ENCODE data around the gene OPRD1. TPM values are rescaled to one million over a fixed set of nuclear protein-coding genes. Genes with fewer than 3 reads are reported as not detected.

The OPRD1 gene
- total RNA-seq, 1 experiment from 2014 or later = not detected

- POLR2A ChIA-PET (ENCODE audit: unreplicated experiment) = no interaction called here
- Histone ChIP-seq H3F3A (ENCODE audit: insufficient read depth, low read depth) (peaks cover 4% of the 10 kb centered on the region; the same call in 1 of the 2 replicates), H3K27ac (no peak overlapping the region; the same call in 1 of the 2 replicates), H3K36me3 (ENCODE audit: low read depth) (no peaks in the 10 kb centered on the region), H2AFZ (peak overlapping the region; percentile 96), H3K79me2 (ENCODE audit: low read depth) (no peaks in the 10 kb centered on the region), H3K4me3 (peak overlapping the region; percentile 75), H3K9me2 (ENCODE audit: insufficient read depth) (no peaks in the 10 kb centered on the region), H3K4me1 (replicated peaks; ENCODE audit: insufficient read depth) (peaks cover 23% of the 10 kb centered on the region), H3K27me3 (ENCODE audit: insufficient read depth, low read depth) (no peaks in the 10 kb centered on the region), H3K4me2 (peak overlapping the region; percentile 80), H4K20me1 (ENCODE audit: insufficient read depth) (no peaks in the 10 kb centered on the region), H3K9me3 (ENCODE audit: insufficient read depth, low read depth) (no peaks in the 10 kb centered on the region)
- CTCF ChIA-PET = interaction anchor here (0.5 to 0.9 kb wide), 2 partner anchors 148 to 315 kb away, joined by 6 to 8 read pairs; no protein-coding TSS in a partner anchor
- BruUV-seq (replicated peaks) = no TSS peak
- TF ChIP-seq CTCF (conservative IDR thresholded peaks at IDR 0.05) (no peak), EZH2 (IDR thresholded peaks at IDR 0.05; ENCODE audit: low read depth) (no peak)
- peak; percentile 71 to 89 for DNase-seq
- intact Hi-C loops (cut with micrococcal nuclease; ENCODE audit: unreplicated experiment) = loop anchor here (1.0 to 10.0 kb wide), 2 partner anchors 85 to 258 kb away; no protein-coding TSS in a partner anchor
These were observed 74.9 kb downstream of the OPRD1 start for GRCh38 chr1:28886731-28887418.

GRCh38 chr1:28887419-28887834, 75.5 kb downstream of the OPRD1 start:
- H3K4me1 ChIP-seq (replicated peaks; ENCODE audit: insufficient read depth) = peaks cover 20% of the 10 kb centered on the region
- H3F3A ChIP-seq (ENCODE audit: insufficient read depth, low read depth) = peaks cover 4% of the 10 kb centered on the region; the same call in 1 of the 2 replicates
- no peaks in the 10 kb centered on the region for H3K79me2 ChIP-seq (ENCODE audit: low read depth)
- POLR2A ChIA-PET (ENCODE audit: unreplicated experiment) = interaction anchor here (0.5 kb wide), 1 partner anchor 44 kb away, joined by 9 read pairs; no protein-coding TSS in a partner anchor
- H3K9me3 ChIP-seq (ENCODE audit: insufficient read depth, low read depth) = no peaks in the 10 kb centered on the region
- intact Hi-C loops (cut with micrococcal nuclease; ENCODE audit: unreplicated experiment) = loop anchor here (1.0 to 10.0 kb wide), 2 partner anchors 85 to 257 kb away; no protein-coding TSS in a partner anchor
- H3K27me3 ChIP-seq (ENCODE audit: insufficient read depth, low read depth) = no peaks in the 10 kb centered on the region
- peak overlapping the region; percentile 96 for H2AFZ ChIP-seq
- peak overlapping the region; percentile 80 for H3K4me2 ChIP-seq
- no peaks in the 10 kb centered on the region for H4K20me1 ChIP-seq (ENCODE audit: insufficient read depth)
- CTCF ChIA-PET = interaction anchor here (0.5 to 0.9 kb wide), 2 partner anchors 148 to 315 kb away, joined by 3 to 4 read pairs; no protein-coding TSS in a partner anchor
- H3K4me3 ChIP-seq = peak overlapping the region; percentile 75
- H3K9me2 ChIP-seq (ENCODE audit: insufficient read depth) = no peaks in the 10 kb centered on the region
- DNase-seq = peak in 1 of 2 experiments; percentile 20
- TF ChIP-seq EZH2 (IDR thresholded peaks at IDR 0.05; ENCODE audit: low read depth) (no peak), CTCF (conservative IDR thresholded peaks at IDR 0.05) (no peak)
- TSS peak; percentile 33 for BruUV-seq (replicated peaks)
- no peaks in the 10 kb centered on the region for H3K36me3 ChIP-seq (ENCODE audit: low read depth)
- H3K27ac ChIP-seq = no peak overlapping the region

- peaks cover 19% of the 10 kb centered on the region for H3K4me1 ChIP-seq (replicated peaks; ENCODE audit: insufficient read depth)
- ChIA-PET CTCF (interaction anchor here (0.5 to 0.9 kb wide), 2 partner anchors 148 to 314 kb away, joined by 3 to 4 read pairs; no protein-coding TSS in a partner anchor), POLR2A (ENCODE audit: unreplicated experiment) (interaction anchor here (0.5 kb wide), 1 partner anchor 43 kb away, joined by 9 read pairs; no protein-coding TSS in a partner anchor)
- BruUV-seq (replicated peaks) = no TSS peak
- no peaks in the 10 kb centered on the region for H4K20me1 ChIP-seq (ENCODE audit: insufficient read depth)
- no peak overlapping the region for H3K27ac ChIP-seq
- TF ChIP-seq CTCF (conservative IDR thresholded peaks at IDR 0.05) = no peak
- TF ChIP-seq EZH2 (IDR thresholded peaks at IDR 0.05; ENCODE audit: low read depth) = no peak
- H3K36me3 ChIP-seq (ENCODE audit: low read depth) = no peaks in the 10 kb centered on the region
- peak in 1 of 2 experiments; percentile 41 for DNase-seq
- H3K79me2 ChIP-seq (ENCODE audit: low read depth) = no peaks in the 10 kb centered on the region
- intact Hi-C loops (cut with micrococcal nuclease; ENCODE audit: unreplicated experiment) = loop anchor here (1.0 to 10.0 kb wide), 2 partner anchors 84 to 257 kb away; no protein-coding TSS in a partner anchor
- peak overlapping the region; percentile 80 for H3K4me2 ChIP-seq
- no peaks in the 10 kb centered on the region for H3K9me2 ChIP-seq (ENCODE audit: insufficient read depth)
- H3K27me3 ChIP-seq (ENCODE audit: insufficient read depth, low read depth) = no peaks in the 10 kb centered on the region
- peak overlapping the region; percentile 96; the same call in 1 of the 2 replicates for H2AFZ ChIP-seq
- no peaks in the 10 kb centered on the region for H3K9me3 ChIP-seq (ENCODE audit: insufficient read depth, low read depth)
- peaks cover 4% of the 10 kb centered on the region; the same call in 1 of the 2 replicates for H3F3A ChIP-seq (ENCODE audit: insufficient read depth, low read depth)
- H3K4me3 ChIP-seq = peak overlapping the region; percentile 75
These were observed 76.1 kb downstream of the OPRD1 start for GRCh38 chr1:28887835-28888682.
